ENCODE data around the gene DCUN1D3.
A peak's percentile ranks its signal among the peaks of the same experiment; 100 is the strongest.
"Not testable (repeated sequence)": the region's sequence is repeated elsewhere in the genome, so short reads cannot be mapped to it uniquely, and the experiment has no call there.

The DCUN1D3 gene

GRCh38 chr16:20900299-20901067 is at the start of gene DCUN1D3, which contains the start of gene LYRM1:
DCUN1D3 (minus strand) TSS chr16:20900358; CDS start chr16:20862538, 37,820 bp downstream.
LYRM1 (plus strand) TSS chr16:20900771; CDS start chr16:20915556, 14,785 bp downstream.
- FAIRE-seq: peak; percentile 36

- no peak for FAIRE-seq
Observed at GRCh38 chr16:20949660-20950059, 49.5 kb upstream of the DCUN1D3 start.

GRCh38 chr16:20948444-20948843 is 48.3 kb upstream of the DCUN1D3 start:
- FAIRE-seq: no peak

GRCh38 chr16:20946015-20946629 is 46.0 kb upstream of the DCUN1D3 start:
- no peak for FAIRE-seq

- FAIRE-seq: not testable (repeated sequence)
Observed at GRCh38 chr16:20945575-20945875, 45.4 kb upstream of the DCUN1D3 start.

GRCh38 chr16:20944861-20945574 is 44.9 kb upstream of the DCUN1D3 start:
- FAIRE-seq: no peak

- no peak for FAIRE-seq
Observed at GRCh38 chr16:20942256-20942655, 42.1 kb upstream of the DCUN1D3 start.

GRCh38 chr16:20941636-20941926 is 41.4 kb upstream of the DCUN1D3 start:
- FAIRE-seq: no peak

- FAIRE-seq: no peak
Observed at GRCh38 chr16:20940871-20941635, 40.9 kb upstream of the DCUN1D3 start.

- no peak for FAIRE-seq
Observed at GRCh38 chr16:20939611-20940010, 39.5 kb upstream of the DCUN1D3 start.

- no peak for FAIRE-seq
Observed at GRCh38 chr16:20938426-20938825, 38.3 kb upstream of the DCUN1D3 start.

- no peak for FAIRE-seq
Observed at GRCh38 chr16:20937736-20938135, 37.6 kb upstream of the DCUN1D3 start.

- no peak for FAIRE-seq
Observed at GRCh38 chr16:20933589-20933988, 33.4 kb upstream of the DCUN1D3 start.

- no peak for FAIRE-seq
Observed at GRCh38 chr16:20931066-20931600, 31.0 kb upstream of the DCUN1D3 start.

- FAIRE-seq: no peak
Observed at GRCh38 chr16:20930365-20930690, 30.2 kb upstream of the DCUN1D3 start.

- not testable (repeated sequence) for FAIRE-seq
Observed at GRCh38 chr16:20929676-20930364, 29.7 kb upstream of the DCUN1D3 start.

GRCh38 chr16:20928774-20929411 is 28.7 kb upstream of the DCUN1D3 start:
- FAIRE-seq: no peak

- FAIRE-seq: no peak
Observed at GRCh38 chr16:20925751-20926150, 25.6 kb upstream of the DCUN1D3 start.

GRCh38 chr16:20923876-20924275 is 23.7 kb upstream of the DCUN1D3 start:
- FAIRE-seq: no peak

- FAIRE-seq: no peak
Observed at GRCh38 chr16:20920799-20921198, 20.6 kb upstream of the DCUN1D3 start.

GRCh38 chr16:20920091-20920490 is 19.9 kb upstream of the DCUN1D3 start:
- FAIRE-seq: no peak
